HG03108 (cell line): ENCODE data around the gene NR5A2.
A peak's percentile ranks its signal among the peaks of the same experiment; 100 is the strongest.
"Not testable (repeated sequence)": the region's sequence is repeated elsewhere in the genome, so short reads cannot be mapped to it uniquely, and the experiment has no call there.

Source experiments
- ATAC-seq: cut with Tn5 transposase; IDR thresholded peaks from one replicate; pipeline ENCODE4 v1.9.1; 2021; ENCODE audit warnings: moderate library complexity; ENCODE audit not compliant: unreplicated experiment

Gene NR5A2

GRCh38 chr1:200187332-200187731 lies 159.8 kb downstream of the NR5A2 start:
- not testable (repeated sequence) for ATAC-seq

GRCh38 chr1:200191993-200192392 lies 164.5 kb downstream of the NR5A2 start:
- ATAC-seq: no peak

GRCh38 chr1:200194477-200194876 lies 167.0 kb downstream of the NR5A2 start:
- ATAC-seq: no peak

GRCh38 chr1:200198236-200198635 lies 170.7 kb downstream of the NR5A2 start:
- ATAC-seq: no peak

GRCh38 chr1:200205216-200205995 lies 177.9 kb downstream of the NR5A2 start:
- ATAC-seq: no peak

- no peak for ATAC-seq
Measured at GRCh38 chr1:200206340-200206739, 178.8 kb downstream of the NR5A2 start.

GRCh38 chr1:200206761-200207160 lies 179.3 kb downstream of the NR5A2 start:
- no peak for ATAC-seq

GRCh38 chr1:200207711-200208126 lies 180.2 kb downstream of the NR5A2 start:
- ATAC-seq: peak; percentile 76

GRCh38 chr1:200211157-200211556 lies 183.6 kb downstream of the NR5A2 start:
- no peak for ATAC-seq

- ATAC-seq: no peak
Measured at GRCh38 chr1:200213392-200213791, 185.9 kb downstream of the NR5A2 start.

GRCh38 chr1:200213921-200214320 lies 186.4 kb downstream of the NR5A2 start:
- ATAC-seq: no peak

GRCh38 chr1:200215350-200215749 lies 187.8 kb downstream of the NR5A2 start:
- no peak for ATAC-seq

GRCh38 chr1:200217703-200218102 lies 190.2 kb downstream of the NR5A2 start:
- no peak for ATAC-seq

- no peak for ATAC-seq
Measured at GRCh38 chr1:200221614-200222282, 194.2 kb downstream of the NR5A2 start.

- ATAC-seq: no peak
Measured at GRCh38 chr1:200223207-200223606, 195.7 kb downstream of the NR5A2 start.

GRCh38 chr1:200223613-200224012 lies 196.1 kb downstream of the NR5A2 start:
- ATAC-seq: no peak

GRCh38 chr1:200224315-200224714 lies 196.8 kb downstream of the NR5A2 start:
- no peak for ATAC-seq

- ATAC-seq: no peak
Measured at GRCh38 chr1:200226268-200226968, 198.9 kb downstream of the NR5A2 start.

- ATAC-seq: no peak
Measured at GRCh38 chr1:200226969-200227303, 199.4 kb downstream of the NR5A2 start.
